GM12892 (cell line): ENCODE data around the gene CCDC24.

Source experiments
- POLR2A ChIP-seq: IDR thresholded peaks from 2 replicates; pipeline ENCODE4 v1.6.1; 2011; ENCODE audit warnings: low read depth, low read length, control low read depth
- POLR2AphosphoS5 ChIP-seq: IDR thresholded peaks from 2 replicates; pipeline ENCODE4 v1.6.1; 2011; ENCODE audit warnings: low read depth, low read length, control low read depth

DNA sequence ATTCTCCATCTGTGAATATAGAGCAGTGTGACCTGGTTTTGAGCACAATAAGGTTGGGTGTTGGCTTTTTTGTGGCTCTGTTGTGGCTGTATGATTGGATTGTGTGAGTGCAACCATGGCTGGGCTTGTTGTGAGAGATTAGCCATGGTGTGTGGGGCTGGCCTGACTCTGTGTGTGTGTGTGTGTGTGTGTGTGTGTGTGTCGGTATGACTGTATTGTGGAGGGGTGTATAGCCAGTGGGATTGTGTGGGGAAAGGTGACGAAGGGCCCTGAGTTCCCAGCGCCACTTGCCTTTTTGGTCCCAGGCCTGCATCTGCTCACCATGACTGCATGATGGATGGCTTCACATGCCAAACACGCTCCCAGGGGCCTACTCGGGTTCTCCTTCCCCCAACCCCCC is 45.8 kb downstream of the CCDC24 start:
- TF ChIP-seq POLR2AphosphoS5 (no peak), POLR2A (no peak)
